CD14-positive monocyte (primary cell): Measurements from ENCODE around the gene YWHAB. TPM values are rescaled to one million over a fixed set of nuclear protein-coding genes. Genes with fewer than 3 reads are reported as not detected.
"Not testable (repeated sequence)": the region's sequence is repeated elsewhere in the genome, so short reads cannot be mapped to it uniquely, and the experiment has no call there.

Experiments
- DNase-seq, 3 donors: peaks; one replicate each; pipeline ENCODE4 v3.0.0-alpha.2; 2011 to 2022
- H2AFZ ChIP-seq: 2 replicates; pipeline ENCODE4 v1.6.0; 2012; ENCODE audit warnings: mild to moderate bottlenecking, low read depth, low read length, inconsistent platforms; ENCODE audit not compliant: insufficient read depth, poor library complexity, severe bottlenecking
- H3K27ac ChIP-seq, 2 donors: 1 replicate in 1 of 2; 2 replicates in 1 of 2; pipeline ENCODE4 v1.5.1; 2012 to 2013; ENCODE audit warnings: low read length in 2 of 2, control low read depth in 1 of 2, inconsistent platforms in 1 of 2, low read depth in 1 of 2, mild to moderate bottlenecking in 1 of 2
- H3K27me3 ChIP-seq, 2 donors: one replicate each; pipeline versions ENCODE4 v1.6.0 to v1.6.1; 2011 to 2013; ENCODE audit warnings: low read length in 2 of 2; ENCODE audit not compliant: control insufficient read depth in 2 of 2, insufficient read depth in 2 of 2
- H3K36me3 ChIP-seq, 2 donors: replicated peaks in 1 of 2; 1 replicate in 1 of 2; 2 replicates in 1 of 2; pipeline versions ENCODE4 v1.5.1 to v1.6.1; 2012 to 2013; ENCODE audit warnings: low read length in 2 of 2, control low read depth in 1 of 2, inconsistent platforms in 1 of 2, mild to moderate bottlenecking in 1 of 2; ENCODE audit not compliant: insufficient read depth in 2 of 2, control insufficient read depth in 1 of 2
- H3K4me1 ChIP-seq, 2 donors: 1 replicate in 1 of 2; 2 replicates in 1 of 2; pipeline versions ENCODE4 v1.5.1 to v1.6.1; 2012 to 2013; ENCODE audit warnings: low read length in 2 of 2, control low read depth in 1 of 2, inconsistent platforms in 1 of 2, mild to moderate bottlenecking in 1 of 2, moderate library complexity in 1 of 2; ENCODE audit not compliant: insufficient read depth in 2 of 2, control insufficient read depth in 1 of 2
- H3K4me2 ChIP-seq: replicated peaks from 2 replicates; pipeline ENCODE3; 2012; ENCODE audit warnings: low read length, moderate library complexity, mild to moderate bottlenecking; ENCODE audit not compliant: poor library complexity, severe bottlenecking; ENCODE audit errors: extremely low read depth
- H3K4me3 ChIP-seq, 3 experiments: fragments of 200-600 bp in 1 of 3; sonication (generic) in 1 of 3; replicated peaks in 1 of 3; 1 replicate in 2 of 3; 2 replicates in 1 of 3; pipeline ENCODE4 v1.5.1; 2011 to 2013; ENCODE audit warnings: low read length in 3 of 3, mild to moderate bottlenecking in 3 of 3, control low read depth in 2 of 3, low read depth in 2 of 3, inconsistent platforms in 1 of 3, moderate library complexity in 1 of 3
- H3K79me2 ChIP-seq: 2 replicates; pipeline ENCODE4 v1.6.0; 2012; ENCODE audit warnings: mild to moderate bottlenecking, control low read depth, inconsistent platforms, low read length, moderate library complexity; ENCODE audit not compliant: insufficient read depth
- H3K9ac ChIP-seq: 2 replicates; pipeline ENCODE4 v1.6.0; 2017; ENCODE audit warnings: low read length, mild to moderate bottlenecking; ENCODE audit not compliant: insufficient read depth, poor library complexity, severe bottlenecking
- H3K9me3 ChIP-seq, 2 donors: replicated peaks in 1 of 2; 1 replicate in 1 of 2; 2 replicates in 1 of 2; pipeline versions ENCODE4 v1.5.1 to v1.6.1; 2012 to 2013; ENCODE audit warnings: low read length in 2 of 2, control low read depth in 1 of 2; ENCODE audit not compliant: control insufficient read depth in 1 of 2, insufficient read depth in 1 of 2
- H4K20me1 ChIP-seq: 2 replicates; pipeline ENCODE4 v1.6.0; 2012; ENCODE audit warnings: mild to moderate bottlenecking, low read length, control low read depth, moderate library complexity; ENCODE audit not compliant: insufficient read depth
- H3K27ac Mint-ChIP-seq, 7 donors: one replicate each; pipeline ENCODE4 v1.8.0; 2020; ENCODE audit warnings: mild to moderate bottlenecking in 7 of 7, mixed read lengths in 7 of 7, moderate library complexity in 6 of 7, inconsistent platforms in 2 of 7
- H3K27me3 Mint-ChIP-seq, 3 donors: one replicate each; pipeline ENCODE4 v1.8.0; 2021 to 2022; ENCODE audit warnings: low read depth in 3 of 3, mild to moderate bottlenecking in 3 of 3, mixed read lengths in 3 of 3, moderate library complexity in 3 of 3, inconsistent platforms in 1 of 3
- H3K36me3 Mint-ChIP-seq, 2 donors: one replicate each; pipeline ENCODE4 v1.8.0; 2020; ENCODE audit warnings: mixed read lengths in 2 of 2, inconsistent platforms in 1 of 2, mild to moderate bottlenecking in 1 of 2
- H3K4me1 Mint-ChIP-seq: one replicate; pipeline ENCODE4 v1.8.0; 2020; ENCODE audit warnings: mild to moderate bottlenecking, mixed read lengths
- H3K4me3 Mint-ChIP-seq, 2 donors: one replicate each; pipeline ENCODE4 v1.8.0; 2020; ENCODE audit warnings: mild to moderate bottlenecking in 2 of 2, mixed read lengths in 2 of 2, moderate library complexity in 1 of 2
- H3K9me3 Mint-ChIP-seq, 7 donors: one replicate each; pipeline ENCODE4 v1.8.0; 2020 to 2022; ENCODE audit warnings: mixed read lengths in 7 of 7, mild to moderate bottlenecking in 6 of 7, moderate library complexity in 6 of 7, inconsistent platforms in 2 of 7
- WGBS: methylation state at CpG from one replicate; pipeline ENCODE4 v1.1.5; 2013; ENCODE audit warnings: missing lambda C conversion rate; ENCODE audit not compliant: insufficient coverage; 5-methylcytosine and 5-hydroxymethylcytosine counted together
- intact Hi-C, 2 donors: fragments of 100-400 bp; cut with micrococcal nuclease; formaldehyde crosslinking; loops; one replicate each; pipeline versions ENCODE4 v1.15.0 to v1.15.1; 2023
- polyA plus RNA-seq, 3 donors: library from polyadenylated mRNA; depleted of rRNA in 1 of 3; unstranded in 2 of 3; stranded (reverse) in 1 of 3; fragments of 300-500 nt in 2 of 3; fragments of >200 nt in 1 of 3; fragmentation: Illumina TruSeq in 2 of 3; gene quantifications; 1 replicate in 2 of 3; 2 replicates in 1 of 3; pipeline ENCODE4 v1.2.3, GENCODE V29; 2012 to 2021
- TF ChIP-seq, protein P1 (sequence below): fragments of 200-600 bp; IDR thresholded peaks from one replicate; pipeline ENCODE4 v1.8.0; 2022; ENCODE audit warnings: antibody characterized with exemption, mild to moderate bottlenecking

The YWHAB gene
- polyA plus RNA-seq, 3 donors: 126 to 654 (median 504) TPM

DNA sequence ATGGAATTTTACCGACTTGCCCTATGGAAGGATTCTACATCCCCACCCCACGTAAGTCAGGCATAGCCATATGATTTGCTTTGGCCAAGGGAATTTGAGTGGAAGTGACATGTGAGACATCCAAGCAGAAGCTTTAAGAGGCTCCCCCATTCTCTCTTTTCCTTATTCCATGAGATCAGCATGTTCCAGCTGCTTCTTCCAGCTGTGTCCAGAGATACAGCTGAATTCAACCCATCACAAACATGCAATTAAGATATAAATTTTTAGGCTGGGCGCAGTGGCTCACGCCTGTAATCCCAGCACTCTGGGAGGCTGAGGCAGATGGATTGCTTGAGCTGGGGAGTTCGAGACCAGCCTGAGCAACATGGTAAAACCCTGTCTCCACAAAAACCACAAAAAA, 16.0 kb upstream of the YWHAB start:
- Mint-ChIP-seq H3K9me3 (no peaks in the 10 kb centered on the region), H3K4me1 (peaks cover 16% of the 10 kb centered on the region), H3K36me3 (no peaks in the 10 kb centered on the region), H3K4me3 (no peak overlapping the region), H3K27me3 (peaks cover 0 to 12% (median 9%) of the 10 kb centered on the region in 3 donors), H3K27ac (no peak overlapping the region)
- no peaks in the 10 kb centered on the region for H3K36me3 ChIP-seq
- peaks cover 6 to 12% of the 10 kb centered on the region in 2 donors for H3K4me1 ChIP-seq
- no peak overlapping the region for H3K27ac ChIP-seq
- TF ChIP-seq, protein P1, sequence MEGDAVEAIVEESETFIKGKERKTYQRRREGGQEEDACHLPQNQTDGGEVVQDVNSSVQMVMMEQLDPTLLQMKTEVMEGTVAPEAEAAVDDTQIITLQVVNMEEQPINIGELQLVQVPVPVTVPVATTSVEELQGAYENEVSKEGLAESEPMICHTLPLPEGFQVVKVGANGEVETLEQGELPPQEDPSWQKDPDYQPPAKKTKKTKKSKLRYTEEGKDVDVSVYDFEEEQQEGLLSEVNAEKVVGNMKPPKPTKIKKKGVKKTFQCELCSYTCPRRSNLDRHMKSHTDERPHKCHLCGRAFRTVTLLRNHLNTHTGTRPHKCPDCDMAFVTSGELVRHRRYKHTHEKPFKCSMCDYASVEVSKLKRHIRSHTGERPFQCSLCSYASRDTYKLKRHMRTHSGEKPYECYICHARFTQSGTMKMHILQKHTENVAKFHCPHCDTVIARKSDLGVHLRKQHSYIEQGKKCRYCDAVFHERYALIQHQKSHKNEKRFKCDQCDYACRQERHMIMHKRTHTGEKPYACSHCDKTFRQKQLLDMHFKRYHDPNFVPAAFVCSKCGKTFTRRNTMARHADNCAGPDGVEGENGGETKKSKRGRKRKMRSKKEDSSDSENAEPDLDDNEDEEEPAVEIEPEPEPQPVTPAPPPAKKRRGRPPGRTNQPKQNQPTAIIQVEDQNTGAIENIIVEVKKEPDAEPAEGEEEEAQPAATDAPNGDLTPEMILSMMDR: no peak
- DNase-seq: no peak
- no peaks in the 10 kb centered on the region for H3K79me2 ChIP-seq
- H3K4me3 ChIP-seq: no peak overlapping the region
- 81% methylated on average over 3 of the region's 5 CpGs for WGBS
- no peak overlapping the region for H3K9ac ChIP-seq
- H3K4me2 ChIP-seq: no peak overlapping the region
- intact Hi-C loops: loop anchor here (5.0 to 10.0 kb wide), 4 partner anchors 122 to 655 kb away; partner anchors contain the start of genes KCNK15 (in 2 of the 2) and OSER1 (in 1 of the 2)
- no peaks in the 10 kb centered on the region for H3K9me3 ChIP-seq
- H2AFZ ChIP-seq: no peak overlapping the region
- H4K20me1 ChIP-seq: no peaks in the 10 kb centered on the region
- no peaks in the 10 kb centered on the region for H3K27me3 ChIP-seq

DNA sequence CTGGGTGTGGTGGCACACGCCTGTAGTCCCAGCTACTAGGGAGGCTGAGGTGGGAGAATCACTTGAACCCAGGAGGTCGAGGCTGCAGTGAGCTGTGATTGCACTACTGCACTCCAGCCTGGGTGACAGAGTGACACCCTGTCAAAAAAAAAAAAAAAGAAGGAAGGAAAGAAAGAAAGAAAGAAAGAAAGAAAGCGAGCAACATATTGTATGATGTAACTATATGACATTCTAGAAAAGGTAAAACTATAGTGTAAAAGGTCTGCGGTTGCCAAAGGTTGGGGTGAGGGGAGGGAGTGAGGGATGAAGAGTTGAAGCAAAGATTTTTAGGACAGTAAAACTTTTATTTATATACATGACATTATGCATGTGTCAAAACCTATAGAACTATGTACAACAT, 3.1 kb upstream of the YWHAB start:
- not testable (repeated sequence) for H3K4me3 Mint-ChIP-seq, H3K4me2 ChIP-seq, H3K9me3 ChIP-seq, H2AFZ ChIP-seq, H3K27ac ChIP-seq, H3K27ac Mint-ChIP-seq, H3K9ac ChIP-seq, H3K9me3 Mint-ChIP-seq, DNase-seq, H3K36me3 Mint-ChIP-seq, H3K27me3 ChIP-seq, H3K27me3 Mint-ChIP-seq, H3K4me3 ChIP-seq, H3K36me3 ChIP-seq
- intact Hi-C loops: loop anchor here in 1 of 2 donors (10.0 kb wide), 1 partner anchor 678 kb away; no protein-coding TSS in a partner anchor
- H3K79me2 ChIP-seq: peaks cover 24% of the 10 kb centered on the region
- peaks cover 15% of the 10 kb centered on the region for H4K20me1 ChIP-seq
- 100% methylated on average over 1 of the region's 4 CpGs for WGBS
- H3K4me1 Mint-ChIP-seq: peaks cover 23% of the 10 kb centered on the region
- H3K4me1 ChIP-seq: peaks cover 18 to 25% of the 10 kb centered on the region in 2 donors
